NCI-H82 treated with DMSO at 0.1 percent for 48 hours (cell line): ENCODE results near the gene OPA3.

Experiments used
- DNase-seq: peaks from one replicate; lab custom pipeline; 2025; ENCODE audit not compliant: unreplicated experiment; lab: John Stamatoyannopoulos, UW

Gene OPA3

DNA sequence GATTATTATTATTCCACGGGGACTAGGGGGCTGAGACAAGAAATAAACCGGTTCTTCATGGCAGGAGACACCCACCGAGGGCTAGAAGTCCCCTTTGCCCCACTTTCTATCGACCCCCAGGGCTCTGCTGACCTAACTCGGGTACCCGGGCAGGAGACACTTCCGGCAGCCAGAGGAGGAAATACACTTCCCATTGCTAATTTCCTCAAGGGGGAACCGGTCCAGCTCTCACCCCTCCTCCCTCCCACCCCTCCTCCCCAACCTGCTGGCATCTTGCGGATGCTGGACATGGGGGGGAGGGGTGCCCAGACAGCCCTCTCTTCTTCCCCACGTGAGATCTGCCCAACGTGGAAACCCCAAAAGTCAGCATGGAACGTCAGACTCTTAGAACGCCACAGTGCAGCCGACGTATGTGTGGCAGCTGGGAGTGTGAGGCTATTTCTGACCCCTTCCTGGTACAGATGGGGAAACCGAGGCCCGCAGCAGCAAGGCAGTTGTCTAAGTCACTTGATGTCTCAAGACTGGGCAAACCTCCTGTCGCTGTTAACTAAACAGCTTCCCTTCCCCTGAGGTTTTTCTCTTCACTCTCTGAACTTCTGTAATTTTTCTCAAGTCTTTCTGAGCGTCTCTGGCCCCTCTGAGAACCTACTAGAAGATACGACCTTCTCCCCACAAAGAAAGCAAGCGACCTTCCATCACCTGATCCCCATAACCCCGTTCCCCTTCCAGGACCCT is 13.8 kb upstream of the OPA3 start:
- DNase-seq, result no peak

DNA sequence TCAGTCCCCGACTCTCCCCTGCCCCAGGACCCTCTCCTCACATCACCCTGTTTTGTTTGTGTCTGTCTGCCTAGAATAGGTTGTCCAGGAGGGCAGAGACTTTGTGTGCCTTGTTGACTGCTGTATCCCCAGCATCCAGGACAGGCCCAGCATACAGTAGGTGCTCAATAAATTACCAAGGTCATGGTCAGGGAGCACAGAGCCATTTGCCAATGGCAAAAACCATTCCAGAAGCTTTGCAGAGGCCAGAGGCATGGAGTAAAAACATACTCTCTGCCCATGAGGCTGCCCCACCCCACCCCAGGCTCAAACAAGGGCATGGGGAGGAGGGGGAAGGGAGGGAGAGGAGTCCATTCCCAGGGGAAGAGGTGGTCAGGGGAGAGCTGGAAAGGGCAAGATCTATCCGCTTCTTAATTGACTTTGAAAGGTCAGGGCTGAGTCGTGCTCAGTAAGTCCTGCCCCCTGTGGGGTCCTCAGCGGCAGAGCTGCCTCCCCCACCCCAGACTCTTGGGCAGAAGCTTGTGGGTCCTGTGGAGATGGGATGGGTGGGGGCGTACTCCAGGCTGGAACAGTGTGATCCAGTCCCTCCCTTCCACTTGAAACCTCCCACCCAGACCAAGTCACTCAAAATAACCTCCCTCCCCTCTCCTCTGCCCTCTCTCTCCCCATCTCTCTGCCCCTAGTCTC is 13.0 kb upstream of the OPA3 start:
- no peak for DNase-seq

DNA sequence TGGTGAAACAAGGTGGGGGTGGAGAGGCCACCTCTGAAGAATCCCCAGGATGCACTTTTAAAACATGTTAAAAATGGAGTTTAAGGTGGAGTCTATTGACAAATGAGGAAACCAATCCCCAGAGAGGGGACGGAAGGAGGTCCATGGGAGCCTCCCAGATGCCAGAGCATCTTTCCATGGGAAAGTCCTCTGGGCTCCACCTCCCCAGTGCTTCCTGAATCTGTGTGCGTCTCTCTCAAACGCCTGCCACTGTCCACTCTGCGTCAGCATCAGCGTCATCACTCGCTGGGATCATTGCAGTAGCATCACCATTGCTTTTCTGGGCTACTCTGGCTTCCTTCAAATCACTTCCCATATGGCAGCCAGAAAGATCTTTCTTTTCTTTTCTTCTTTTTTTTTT is 11.2 kb upstream of the OPA3 start:
- no peak for DNase-seq

DNA sequence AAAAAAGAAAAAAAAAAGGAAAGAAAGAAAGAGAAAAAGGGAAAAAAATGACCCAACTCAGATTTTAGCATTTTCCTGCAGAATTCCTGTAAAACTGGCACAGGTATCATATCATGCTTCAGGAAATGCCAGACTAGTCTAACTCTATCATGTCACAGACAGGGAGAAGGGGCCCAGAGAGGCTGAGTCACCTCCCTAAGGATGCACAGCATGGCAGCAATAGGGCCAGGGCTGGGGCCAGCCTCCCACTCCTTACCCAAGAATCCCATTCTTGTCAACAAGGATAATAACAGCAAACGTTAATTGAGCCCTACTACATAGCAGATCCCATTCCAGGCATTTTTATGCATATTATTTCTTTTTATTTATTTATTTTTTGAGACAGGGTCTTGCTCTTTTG is 8.9 kb upstream of the OPA3 start:
- DNase-seq, result no peak

DNA sequence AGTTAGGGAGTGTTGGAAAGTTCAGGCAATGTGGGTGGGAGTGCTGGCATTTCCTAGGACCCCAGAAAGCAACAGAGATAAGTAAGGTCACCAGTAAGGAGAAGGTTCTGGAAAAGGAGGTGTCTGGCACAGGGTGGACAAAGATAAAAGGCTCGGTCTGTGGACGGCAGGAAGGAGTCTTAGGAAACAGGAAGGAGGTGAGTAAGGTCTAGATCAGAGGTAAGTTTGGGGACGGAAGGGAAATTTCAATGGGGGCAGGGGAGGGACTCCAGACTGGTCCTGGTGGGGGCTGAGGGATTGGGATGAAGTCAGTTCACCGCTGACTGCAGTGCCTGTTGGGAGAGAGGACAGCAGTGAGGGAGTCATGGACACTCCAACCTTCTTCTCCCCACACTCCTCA is 7.8 kb upstream of the OPA3 start:
- no peak for DNase-seq

DNA sequence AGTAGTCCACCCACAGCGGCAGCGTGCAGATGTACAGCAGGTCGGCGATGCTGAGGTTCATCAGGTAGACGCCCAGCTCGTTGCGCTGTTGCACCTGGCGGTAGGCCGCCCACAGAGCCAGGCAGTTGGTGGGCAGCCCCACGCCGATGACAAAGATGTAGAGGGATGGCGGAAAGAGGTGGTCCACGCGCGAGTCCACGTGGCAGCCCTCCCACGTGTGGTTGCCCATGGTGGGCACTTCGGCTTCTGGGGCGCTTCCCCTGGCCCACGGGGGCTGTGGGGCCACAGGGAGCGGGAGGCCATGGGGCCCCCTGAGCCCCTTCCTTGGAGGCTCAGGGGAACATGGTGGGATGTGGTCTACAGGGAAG is 7.0 kb upstream of the OPA3 start:
- DNase-seq, result no peak

DNA sequence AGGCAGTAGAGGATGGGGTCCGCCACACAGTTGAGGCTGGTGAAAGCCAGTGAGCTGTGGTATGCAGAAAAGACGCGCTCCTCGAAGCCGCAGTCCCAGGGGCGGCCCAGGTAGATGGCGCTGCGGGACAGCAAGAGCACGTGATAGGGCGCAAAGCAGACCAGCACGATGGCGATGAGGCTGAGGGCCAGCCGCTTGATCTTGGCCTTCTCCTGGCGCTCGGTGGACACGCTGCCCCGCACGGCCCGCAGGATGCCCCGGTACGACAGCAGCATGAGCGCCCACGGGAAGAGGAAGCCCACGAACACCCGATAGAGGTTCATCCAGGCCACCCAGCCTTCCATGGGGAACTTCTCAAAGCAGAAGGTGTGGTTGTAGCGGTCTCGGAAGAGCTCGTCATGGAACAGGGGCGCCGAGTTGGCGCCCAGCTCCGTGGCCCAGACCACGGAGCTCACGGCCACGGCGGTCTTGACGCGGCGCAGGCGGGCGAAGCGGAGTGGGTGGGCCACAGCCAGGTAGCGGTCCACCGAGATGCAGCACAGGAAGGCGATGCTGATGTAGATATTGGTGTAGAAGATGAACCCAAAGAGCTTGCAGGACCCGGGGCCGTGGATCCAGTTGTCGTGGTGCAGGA is 6.5 kb upstream of the OPA3 start:
- no peak for DNase-seq

DNA sequence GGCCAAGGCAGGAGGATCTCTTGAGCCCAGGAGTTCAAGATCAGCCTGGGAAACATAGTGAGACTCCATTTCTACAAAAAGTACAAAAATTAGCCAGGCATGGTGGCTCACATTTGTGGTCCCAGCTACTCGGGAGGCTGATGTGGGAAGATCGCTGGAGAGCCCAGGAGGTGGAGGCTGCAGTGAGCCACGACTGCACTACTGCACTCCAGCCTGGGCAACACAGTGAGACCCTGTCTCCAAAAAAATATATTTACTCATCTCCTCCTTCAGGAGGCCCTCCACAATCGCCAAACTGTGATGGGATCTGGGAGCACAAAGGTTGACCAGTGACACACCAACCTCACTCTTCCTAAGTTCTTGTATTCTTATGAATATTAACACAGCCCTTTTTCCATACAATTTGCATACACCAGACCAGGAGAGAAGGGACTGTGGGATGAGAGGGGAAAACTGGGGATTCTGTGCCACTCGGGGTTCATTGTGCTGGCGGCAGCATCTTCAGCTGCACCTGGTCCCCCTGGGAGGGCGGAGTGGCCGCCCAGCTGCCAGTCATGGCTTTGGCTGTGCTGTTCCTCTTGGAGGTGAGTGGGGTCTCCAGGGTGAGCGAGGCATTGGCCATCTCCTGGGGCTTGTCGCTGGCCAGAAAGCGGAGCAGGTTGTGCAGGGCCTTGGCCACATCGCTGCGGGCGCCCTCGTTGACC is 5.8 kb upstream of the OPA3 start:
- DNase-seq, result no peak

DNA sequence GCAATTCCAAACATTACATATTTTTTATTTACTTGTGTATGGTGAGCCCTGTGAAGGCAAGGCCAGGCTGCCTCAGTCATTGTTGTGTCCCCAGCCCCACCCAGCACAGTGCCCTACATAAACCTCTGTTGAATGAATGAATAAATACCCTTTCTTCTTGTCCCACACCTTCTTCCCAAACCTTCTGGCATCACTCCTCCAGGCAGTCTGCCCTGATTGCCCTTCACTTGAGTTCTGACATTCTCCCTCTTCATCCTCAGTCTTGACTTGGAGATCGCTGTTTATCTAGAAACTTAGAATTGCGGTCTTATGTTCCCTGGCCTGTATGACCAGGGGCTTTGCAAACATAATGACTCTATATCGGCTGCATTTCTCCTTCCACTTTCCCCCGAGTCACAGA is 5.2 kb upstream of the OPA3 start:
- DNase-seq, result no peak

DNA sequence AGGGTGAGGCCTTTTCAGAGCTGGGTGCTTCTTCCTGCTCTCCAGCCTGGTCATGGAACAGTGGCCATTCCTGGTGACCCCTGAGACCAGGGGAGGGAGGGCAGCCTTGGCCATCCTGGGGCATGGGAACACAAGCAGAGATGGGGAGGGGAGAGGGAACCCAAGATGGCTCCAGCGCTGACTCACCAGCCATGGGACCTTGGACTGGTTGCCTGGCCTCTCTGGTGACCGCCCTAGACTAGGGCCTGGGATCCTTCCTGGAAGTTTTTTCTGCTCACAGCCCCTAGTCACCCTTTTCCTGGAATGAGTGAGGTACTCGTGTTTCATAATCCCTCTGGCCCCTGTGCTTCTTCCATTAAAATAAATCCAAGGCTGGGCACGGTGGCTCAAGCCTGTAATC is 3.3 kb upstream of the OPA3 start:
- no peak for DNase-seq

DNA sequence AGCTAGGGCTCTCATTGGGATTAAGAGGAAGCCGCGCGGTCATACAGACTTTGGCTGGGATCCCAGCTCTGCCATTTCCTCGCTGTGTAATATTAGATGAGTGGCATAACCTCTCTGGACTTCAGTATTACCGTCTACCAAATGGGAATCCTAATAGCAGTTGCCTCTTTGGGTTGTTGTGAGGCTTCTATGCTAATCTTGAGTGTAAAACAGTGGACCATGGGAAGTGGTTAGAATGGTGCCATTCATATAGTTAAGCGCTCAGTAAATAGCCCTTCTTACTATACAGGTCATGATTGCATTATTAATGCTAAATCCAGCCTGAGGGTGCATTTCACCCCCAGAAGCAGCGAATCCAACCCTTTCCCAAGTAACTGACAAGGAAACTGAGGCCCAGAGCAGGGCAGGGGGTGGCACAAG is 566 bp upstream of the OPA3 start:
- DNase-seq, result no peak

DNA sequence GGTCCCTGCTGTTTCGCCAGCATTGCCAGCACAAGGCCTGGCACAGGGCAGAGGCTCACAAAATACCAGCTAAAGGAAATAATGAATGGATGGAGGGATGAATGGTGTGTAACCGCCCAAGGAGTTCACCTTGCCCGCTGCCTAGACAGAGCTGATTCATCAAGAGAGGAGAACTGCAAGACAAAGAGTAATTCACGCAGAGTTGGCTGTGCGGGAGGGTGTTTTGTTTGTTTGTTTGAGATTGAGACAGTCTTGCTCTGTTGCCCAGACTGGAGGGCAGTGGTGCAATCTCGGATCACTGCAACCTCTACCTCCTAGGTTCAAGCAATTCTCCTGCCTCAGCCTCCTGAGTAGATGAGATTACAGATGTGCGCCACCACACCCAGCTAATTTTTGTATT is 3.0 kb downstream of the OPA3 start:
- DNase-seq, result no peak

DNA sequence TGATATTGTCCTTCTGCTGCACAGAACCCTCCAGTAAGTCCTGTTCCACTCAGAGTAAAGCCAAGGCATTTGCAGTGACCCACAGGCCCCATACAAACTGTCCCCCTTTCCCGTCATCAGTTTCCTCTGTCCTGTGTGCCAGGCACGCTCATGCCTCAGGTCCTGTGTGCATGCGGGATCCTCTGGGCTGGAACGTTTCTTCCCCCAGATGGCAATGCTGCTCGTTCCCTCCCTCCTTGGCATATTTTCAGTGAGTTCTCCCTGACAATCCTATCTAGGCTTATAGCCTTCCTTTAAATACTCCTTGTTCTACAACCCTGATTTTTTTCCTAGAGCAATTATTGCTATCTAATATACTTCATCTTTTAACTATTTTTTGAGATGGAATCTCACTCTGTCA is 5.7 kb downstream of the OPA3 start:
- no peak for DNase-seq

DNA sequence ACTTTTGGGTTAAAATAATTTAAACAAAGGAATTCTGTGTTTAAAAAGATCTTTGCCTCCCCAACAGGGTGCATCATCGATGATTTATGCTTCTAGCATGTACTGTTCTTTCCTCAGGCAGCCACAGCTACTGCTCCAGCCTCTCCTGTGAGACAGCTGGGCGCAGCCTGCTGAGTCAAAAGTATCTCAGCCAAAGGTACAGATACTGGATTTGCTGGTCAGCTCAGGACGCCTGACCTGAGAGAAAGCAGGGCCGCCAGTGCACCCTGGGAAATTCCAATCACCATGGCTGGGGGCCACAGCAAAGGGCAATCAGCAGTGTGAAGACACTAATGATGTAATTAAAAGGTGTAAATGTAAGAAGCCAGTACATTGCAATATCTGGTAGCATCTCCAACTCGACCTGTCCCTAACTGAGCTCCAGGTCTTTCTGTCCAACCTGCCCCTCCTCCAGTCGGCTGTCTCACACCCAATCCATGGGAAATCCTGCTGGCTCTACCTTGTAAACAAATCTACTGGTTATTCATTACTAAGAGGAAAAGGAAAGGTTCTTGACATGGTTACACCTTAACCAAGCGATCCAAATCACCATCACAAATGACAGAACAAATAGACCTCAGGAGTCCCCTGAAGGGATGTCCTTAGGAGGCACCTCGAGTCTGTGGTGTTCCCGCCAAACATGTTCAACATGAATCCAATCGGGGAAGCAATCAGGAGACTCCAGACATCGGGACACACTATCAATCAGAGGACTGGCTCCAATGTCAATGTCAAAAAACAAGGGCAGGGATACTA is 7.3 kb downstream of the OPA3 start:
- no peak for DNase-seq

DNA sequence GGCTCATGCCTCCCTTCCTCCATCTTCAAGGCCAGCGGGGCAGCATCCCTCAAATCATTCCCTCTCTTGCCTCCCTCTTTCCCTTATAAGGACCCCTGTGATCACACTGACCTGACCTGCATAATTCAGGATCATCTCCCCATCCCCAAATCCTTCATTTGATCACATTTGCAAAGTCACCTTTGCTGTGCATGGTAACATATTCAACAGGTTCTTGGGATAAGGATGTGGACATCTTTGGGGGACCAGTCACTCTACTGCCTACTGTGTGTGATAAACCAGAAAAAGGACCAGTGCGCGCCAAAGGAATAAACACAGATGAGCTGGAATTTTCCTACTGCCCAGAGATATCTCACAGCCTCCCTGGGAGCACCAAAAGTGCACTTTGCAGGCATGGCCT is 7.9 kb downstream of the OPA3 start:
- DNase-seq, result no peak

DNA sequence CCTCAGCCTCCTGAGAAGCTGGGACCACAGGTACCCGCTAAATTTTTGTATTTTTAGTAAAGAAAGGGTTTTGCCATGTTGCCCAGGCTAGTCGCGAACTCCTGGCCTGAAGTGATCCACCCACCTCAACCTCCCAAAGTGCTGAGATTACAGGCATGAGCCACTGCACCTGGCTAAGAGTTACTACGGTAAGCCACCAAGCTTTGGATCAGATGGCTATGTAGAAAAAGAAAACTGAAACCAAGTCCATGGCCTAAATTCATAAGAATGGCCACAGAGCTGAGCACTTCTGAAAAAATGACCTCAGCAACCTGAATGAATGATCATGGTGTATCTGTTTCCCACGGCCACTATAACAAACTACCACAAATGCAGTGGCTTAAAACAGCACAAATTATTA is 9.4 kb downstream of the OPA3 start:
- DNase-seq, result no peak

DNA sequence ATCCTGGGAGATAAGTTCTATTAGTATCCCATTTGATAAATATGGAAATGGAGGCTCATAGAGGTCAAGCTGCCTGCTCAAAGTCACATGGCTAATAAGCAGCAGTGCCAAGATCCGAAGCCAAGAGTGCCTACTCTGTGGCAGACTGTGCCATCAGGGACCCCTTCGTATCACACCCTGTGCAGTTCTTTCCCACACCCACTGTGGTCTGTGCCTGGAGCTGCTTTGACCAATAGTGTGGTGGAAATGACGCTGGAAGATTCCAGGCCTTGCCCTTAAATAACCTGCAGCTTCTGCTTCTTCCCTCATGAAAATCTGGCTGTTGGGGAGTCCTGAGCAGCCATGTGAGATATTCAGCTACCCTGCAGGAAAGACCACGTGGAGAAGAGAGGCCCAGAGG is 10.1 kb downstream of the OPA3 start:
- no peak for DNase-seq

DNA sequence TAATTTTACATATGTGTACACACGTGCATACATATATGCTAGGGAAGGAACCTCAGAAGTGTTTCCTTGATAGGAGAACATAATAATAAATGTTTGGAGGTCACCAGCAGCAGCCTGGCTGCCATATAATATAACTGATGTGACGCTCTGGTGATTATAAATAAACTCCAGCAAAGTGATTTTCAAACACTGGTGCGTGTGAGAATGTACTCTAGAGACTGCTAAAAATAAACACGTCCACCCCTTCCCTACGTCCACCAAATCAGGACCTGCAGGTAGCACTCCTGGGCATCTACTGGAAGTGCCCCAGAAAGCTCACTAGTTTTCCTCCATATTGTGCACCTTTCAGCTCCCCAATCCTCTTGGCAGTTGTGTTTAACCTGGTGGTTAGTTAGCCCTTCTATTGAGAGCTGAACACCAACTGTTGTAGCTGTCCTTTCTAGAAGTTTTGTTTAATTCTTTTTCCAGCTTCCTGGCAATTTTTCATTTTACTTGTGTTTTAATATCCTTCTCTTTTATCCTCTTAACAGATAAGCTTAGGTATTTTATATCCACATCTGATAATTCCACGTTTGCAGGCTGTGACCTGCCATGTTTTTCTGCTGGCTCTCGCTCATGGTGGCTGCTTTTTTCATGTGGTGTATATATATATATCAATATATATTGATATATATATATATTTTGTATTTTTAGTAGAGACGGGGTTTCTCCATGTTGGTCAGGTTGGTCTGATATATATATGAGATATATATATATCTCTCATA is 13.0 kb downstream of the OPA3 start:
- DNase-seq, result no peak

DNA sequence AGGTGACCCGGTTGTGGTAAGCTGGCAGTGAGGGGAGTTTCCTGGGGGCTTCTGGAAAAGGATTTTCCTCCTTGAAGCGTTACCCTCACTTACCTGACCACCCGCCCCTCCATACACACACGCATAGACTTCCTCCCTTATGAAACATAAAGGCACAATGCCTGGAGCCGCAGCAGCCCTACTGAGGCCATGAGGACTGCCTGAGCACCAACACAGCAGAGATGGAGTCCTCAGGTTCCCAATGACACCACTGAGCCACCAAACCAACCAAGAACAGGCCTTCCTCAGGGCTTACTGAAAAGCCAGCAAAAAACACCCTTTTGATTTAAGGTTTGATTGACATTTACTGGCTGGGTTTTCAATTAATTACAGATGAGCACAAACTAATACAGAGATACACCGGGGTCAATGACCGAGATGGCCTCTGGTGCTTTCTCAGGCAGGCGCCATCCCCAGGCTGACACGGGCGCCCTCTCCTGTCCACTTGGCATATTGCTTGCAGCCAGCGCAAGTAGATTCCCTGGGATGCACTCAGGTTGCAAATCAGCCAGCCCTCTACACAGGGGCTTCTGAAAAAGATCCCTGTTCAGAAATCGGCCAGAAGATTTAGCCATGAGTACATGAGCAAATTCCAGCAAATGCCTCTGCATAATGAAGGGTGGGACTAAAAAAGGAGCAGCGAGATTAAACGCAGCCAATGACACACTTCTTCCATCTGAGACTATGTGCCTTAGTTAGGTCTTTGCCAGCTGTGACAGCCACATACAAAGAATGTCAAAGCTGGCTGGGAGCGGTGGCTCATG is 14.8 kb downstream of the OPA3 start:
- peak; percentile 28 for DNase-seq

DNA sequence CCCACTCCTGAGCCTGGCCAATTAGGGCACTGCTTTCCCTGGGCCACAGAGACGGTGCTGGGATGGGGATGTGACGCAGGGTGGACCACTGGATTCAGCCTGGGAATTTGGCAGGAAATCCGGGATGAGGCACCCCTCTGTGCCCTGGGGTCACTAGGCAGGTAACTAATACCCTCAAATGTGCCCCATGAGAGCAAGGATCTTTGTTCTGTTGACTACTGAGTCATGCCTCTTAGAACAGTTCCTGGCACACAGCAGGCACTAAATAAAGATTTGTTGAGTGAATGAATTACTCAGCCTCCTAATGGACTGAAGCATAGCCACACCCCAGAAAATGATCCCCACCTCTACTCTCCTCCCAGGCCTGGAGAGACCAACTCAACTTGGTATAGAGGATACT is 15.9 kb downstream of the OPA3 start:
- DNase-seq, result no peak
